Osteoblast (primary cell): ENCODE results near the gene MIEF2. TPM values are rescaled to one million over a fixed set of nuclear protein-coding genes. Genes with fewer than 3 reads are reported as not detected.
A peak's percentile ranks its signal among the peaks of the same experiment; 100 is the strongest.
"Not testable (repeated sequence)": the region's sequence is repeated elsewhere in the genome, so short reads cannot be mapped to it uniquely, and the experiment has no call there.

ENCODE experiments used
- DNase-seq: peaks from one replicate; pipeline ENCODE4 v3.0.0; 2011; ENCODE audit warnings: low spot score, mixed read lengths; ENCODE audit not compliant: insufficient read length; ENCODE audit errors: missing footprints
- H2AFZ ChIP-seq: 2 replicates; pipeline ENCODE4 v1.6.0; 2011; ENCODE audit warnings: mild to moderate bottlenecking, low read length
- H3K27ac ChIP-seq: 2 replicates; pipeline ENCODE4 v1.5.1; 2011; ENCODE audit warnings: mild to moderate bottlenecking, low read depth, low read length, moderate library complexity
- H3K27me3 ChIP-seq: 2 replicates; pipeline ENCODE4 v1.6.0; 2012; ENCODE audit warnings: mild to moderate bottlenecking, control low read depth, inconsistent platforms, low read length, moderate library complexity; ENCODE audit not compliant: insufficient read depth
- H3K36me3 ChIP-seq: 2 replicates; pipeline ENCODE4 v1.5.1; 2011; ENCODE audit warnings: mild to moderate bottlenecking, low read length, control low read depth, moderate library complexity; ENCODE audit not compliant: insufficient read depth
- H3K4me1 ChIP-seq: 2 replicates; pipeline ENCODE4 v1.5.1; 2011; ENCODE audit warnings: mild to moderate bottlenecking, low read length, control low read depth, moderate library complexity; ENCODE audit not compliant: insufficient read depth
- H3K4me2 ChIP-seq: 2 replicates; pipeline ENCODE4 v1.6.0; 2011; ENCODE audit warnings: mild to moderate bottlenecking, low read length; ENCODE audit not compliant: insufficient read depth
- H3K4me3 ChIP-seq: fragments of 200-600 bp; sonication (generic); 3 replicates; pipeline ENCODE4 v1.5.1; 2012; ENCODE audit warnings: mild to moderate bottlenecking, low read length, inconsistent platforms; ENCODE audit not compliant: insufficient read depth
- H3K79me2 ChIP-seq: 2 replicates; pipeline ENCODE4 v1.6.0; 2012; ENCODE audit warnings: mild to moderate bottlenecking, low read length, control low read depth, inconsistent platforms; ENCODE audit not compliant: insufficient read depth
- H3K9me3 ChIP-seq: 2 replicates; pipeline ENCODE4 v1.5.1; 2011; ENCODE audit warnings: low read depth, low read length, control low read depth
- H4K20me1 ChIP-seq: 2 replicates; pipeline ENCODE4 v1.6.0; 2012; ENCODE audit warnings: mild to moderate bottlenecking, low read length, control low read depth; ENCODE audit not compliant: insufficient read depth
- total RNA-seq: library from RNA; depleted of rRNA; stranded (reverse); fragments of >200 nt; gene quantifications from 2 replicates; pipeline ENCODE4 v1.2.3, GENCODE V29; 2012
- TF ChIP-seq, protein P1 (sequence below): IDR thresholded peaks from 2 replicates; pipeline ENCODE4 v1.5.1; 2011; ENCODE audit warnings: mild to moderate bottlenecking, low read depth, low read length, moderate library complexity; ENCODE audit errors: extremely low read depth

The MIEF2 gene
- total RNA-seq, 1 donor, result 14.5 TPM

DNA sequence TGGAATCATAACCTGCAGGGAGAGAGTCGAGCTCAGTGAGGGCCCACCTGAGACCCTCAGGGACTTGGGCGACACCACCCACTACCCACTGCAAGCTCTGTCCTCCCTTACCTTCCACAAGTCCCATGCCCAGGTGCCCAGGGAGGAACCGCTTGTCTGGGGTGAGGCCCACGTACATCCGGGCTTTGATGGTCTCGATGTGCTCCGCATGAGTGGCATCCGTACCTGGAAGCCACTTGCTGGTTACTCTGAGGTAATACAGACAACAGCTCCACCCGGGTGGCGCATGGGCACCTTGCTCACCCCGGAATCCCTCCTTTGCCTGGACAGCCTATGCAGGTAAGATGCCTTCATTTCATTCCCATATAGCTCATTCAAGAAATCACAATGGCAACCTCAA is 24.8 kb downstream of the MIEF2 start:
- no peak for DNase-seq
- Histone ChIP-seq H3K9me3 (no peaks in the 10 kb centered on the region), H3K4me3 (no peak overlapping the region), H3K36me3 (peaks cover 66% of the 10 kb centered on the region), H3K4me1 (no peaks in the 10 kb centered on the region), H3K27me3 (no peaks in the 10 kb centered on the region), H3K4me2 (no peak overlapping the region), H4K20me1 (no peaks in the 10 kb centered on the region), H3K79me2 (no peaks in the 10 kb centered on the region), H2AFZ (no peak overlapping the region), H3K27ac (no peak overlapping the region)
- TF ChIP-seq, protein P1, sequence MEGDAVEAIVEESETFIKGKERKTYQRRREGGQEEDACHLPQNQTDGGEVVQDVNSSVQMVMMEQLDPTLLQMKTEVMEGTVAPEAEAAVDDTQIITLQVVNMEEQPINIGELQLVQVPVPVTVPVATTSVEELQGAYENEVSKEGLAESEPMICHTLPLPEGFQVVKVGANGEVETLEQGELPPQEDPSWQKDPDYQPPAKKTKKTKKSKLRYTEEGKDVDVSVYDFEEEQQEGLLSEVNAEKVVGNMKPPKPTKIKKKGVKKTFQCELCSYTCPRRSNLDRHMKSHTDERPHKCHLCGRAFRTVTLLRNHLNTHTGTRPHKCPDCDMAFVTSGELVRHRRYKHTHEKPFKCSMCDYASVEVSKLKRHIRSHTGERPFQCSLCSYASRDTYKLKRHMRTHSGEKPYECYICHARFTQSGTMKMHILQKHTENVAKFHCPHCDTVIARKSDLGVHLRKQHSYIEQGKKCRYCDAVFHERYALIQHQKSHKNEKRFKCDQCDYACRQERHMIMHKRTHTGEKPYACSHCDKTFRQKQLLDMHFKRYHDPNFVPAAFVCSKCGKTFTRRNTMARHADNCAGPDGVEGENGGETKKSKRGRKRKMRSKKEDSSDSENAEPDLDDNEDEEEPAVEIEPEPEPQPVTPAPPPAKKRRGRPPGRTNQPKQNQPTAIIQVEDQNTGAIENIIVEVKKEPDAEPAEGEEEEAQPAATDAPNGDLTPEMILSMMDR, result no peak

DNA sequence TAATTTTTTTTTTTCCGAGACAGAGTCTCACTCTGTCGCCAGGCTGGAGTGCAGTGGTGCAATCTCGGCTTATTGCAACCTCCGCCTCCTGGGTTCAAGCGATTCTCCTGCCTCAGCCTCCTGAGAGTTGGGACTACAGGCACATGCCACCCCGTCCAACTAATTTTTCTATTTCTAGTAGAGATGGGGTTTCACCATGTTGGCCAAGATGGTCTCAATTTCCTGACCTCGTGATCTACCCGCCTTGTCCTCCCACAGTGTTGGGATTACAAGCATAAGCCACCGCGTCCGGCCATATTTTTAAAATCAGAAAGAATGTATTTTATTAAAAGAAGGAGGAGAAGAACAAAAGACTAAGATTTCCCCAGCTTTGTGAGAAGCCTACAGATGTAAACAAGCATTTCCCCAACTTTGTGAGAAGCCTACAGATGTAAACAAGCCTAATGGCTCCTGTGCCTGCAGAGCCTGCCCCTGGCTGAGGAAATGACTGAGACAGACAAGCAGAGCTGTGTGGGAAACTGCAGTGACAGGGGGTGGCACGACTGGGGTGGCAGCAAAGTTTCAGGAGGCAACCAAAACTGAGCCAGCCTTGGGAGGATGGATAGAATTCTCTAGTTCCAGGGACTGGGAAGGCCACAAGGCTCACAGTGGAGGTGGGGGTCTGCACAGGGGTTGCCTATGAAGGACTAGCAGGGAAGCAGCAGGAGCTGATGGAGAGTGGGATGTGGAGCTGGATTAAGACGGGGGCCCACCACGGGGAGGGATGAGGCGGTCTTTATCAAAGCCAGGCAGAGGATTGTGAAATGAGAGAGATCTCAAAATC is 31.5 kb downstream of the MIEF2 start:
- no peaks in the 10 kb centered on the region for H4K20me1 ChIP-seq
- H3K4me3 ChIP-seq, result no peak overlapping the region
- peaks cover 49% of the 10 kb centered on the region for H3K36me3 ChIP-seq
- peak; percentile 62 for DNase-seq
- no peak overlapping the region for H3K4me2 ChIP-seq
- H3K4me1 ChIP-seq, result no peaks in the 10 kb centered on the region
- H3K27me3 ChIP-seq, result no peaks in the 10 kb centered on the region
- H3K27ac ChIP-seq, result no peak overlapping the region
- no peak overlapping the region for H2AFZ ChIP-seq
- H3K79me2 ChIP-seq, result no peaks in the 10 kb centered on the region
- TF ChIP-seq, protein P1, result no peak
- H3K9me3 ChIP-seq, result no peaks in the 10 kb centered on the region

DNA sequence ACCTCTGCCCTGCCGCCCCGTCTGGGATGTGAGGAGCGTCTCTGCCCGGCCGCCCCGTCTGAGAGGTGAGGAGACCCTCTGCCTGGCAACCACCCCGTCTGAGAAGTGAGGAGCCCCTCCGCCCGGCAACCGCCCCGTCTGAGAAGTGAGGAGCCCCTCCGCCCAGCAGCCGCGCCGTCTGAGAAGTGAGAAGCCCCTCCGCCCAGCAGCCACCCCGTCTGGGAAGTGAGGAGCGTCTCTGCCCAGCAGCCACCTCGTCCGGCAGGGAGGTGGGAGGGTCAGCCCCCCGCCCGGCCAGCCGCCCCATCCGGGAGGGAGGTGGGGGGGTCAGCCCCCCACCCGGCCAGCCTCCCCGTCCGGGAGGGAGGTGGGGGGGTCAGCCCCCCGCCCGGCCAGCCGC is 37.6 kb downstream of the MIEF2 start:
- H3K4me2 ChIP-seq, H2AFZ ChIP-seq, H4K20me1 ChIP-seq, H3K9me3 ChIP-seq, H3K27me3 ChIP-seq, H3K27ac ChIP-seq, H3K4me3 ChIP-seq, H3K4me1 ChIP-seq, H3K79me2 ChIP-seq, DNase-seq: not testable (repeated sequence)
- H3K36me3 ChIP-seq, result peaks cover 53% of the 10 kb centered on the region

DNA sequence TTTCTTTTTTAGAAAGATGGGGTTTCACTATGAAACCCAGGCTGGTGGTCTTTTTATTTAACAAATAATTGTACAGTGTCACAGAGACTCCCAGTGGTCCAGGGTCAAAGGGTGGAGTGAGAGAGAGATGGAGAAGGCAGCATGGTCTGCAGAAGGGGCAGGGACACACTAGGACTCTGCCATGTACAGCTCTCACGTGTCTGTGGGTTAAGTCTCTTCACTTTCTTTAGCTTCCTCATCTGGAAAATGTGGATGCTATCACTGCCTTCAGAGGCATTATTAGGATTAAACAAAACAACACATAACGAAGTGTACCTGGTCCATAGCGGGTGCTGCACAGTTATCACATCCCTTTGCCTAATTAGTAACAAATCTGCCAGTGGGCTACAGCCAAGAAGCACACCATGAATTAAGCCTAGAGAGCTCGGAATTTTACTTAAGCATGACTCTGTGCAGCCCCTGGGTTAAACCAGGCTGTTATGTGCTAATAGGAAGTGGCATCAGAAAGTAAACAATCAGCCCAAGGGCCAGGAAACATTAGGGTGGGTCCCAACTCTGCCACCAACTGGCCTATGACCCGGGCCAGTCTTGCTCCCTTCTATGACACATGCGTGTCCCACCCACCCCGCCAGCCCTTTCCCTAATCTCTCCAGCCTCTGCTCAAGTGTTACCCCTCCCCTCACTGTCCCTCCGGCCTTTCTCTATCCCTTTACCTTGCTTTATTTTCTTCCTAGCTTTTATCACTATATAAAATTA is 40.4 kb downstream of the MIEF2 start:
- Histone ChIP-seq H3K36me3 (peaks cover 61% of the 10 kb centered on the region), H3K4me3 (no peak overlapping the region), H3K27me3 (no peaks in the 10 kb centered on the region), H3K79me2 (no peaks in the 10 kb centered on the region), H3K9me3 (no peaks in the 10 kb centered on the region), H2AFZ (no peak overlapping the region), H4K20me1 (no peaks in the 10 kb centered on the region), H3K4me1 (no peaks in the 10 kb centered on the region), H3K27ac (no peak overlapping the region), H3K4me2 (no peak overlapping the region)
- peak; percentile 82 for DNase-seq
- TF ChIP-seq, protein P1, result no peak

DNA sequence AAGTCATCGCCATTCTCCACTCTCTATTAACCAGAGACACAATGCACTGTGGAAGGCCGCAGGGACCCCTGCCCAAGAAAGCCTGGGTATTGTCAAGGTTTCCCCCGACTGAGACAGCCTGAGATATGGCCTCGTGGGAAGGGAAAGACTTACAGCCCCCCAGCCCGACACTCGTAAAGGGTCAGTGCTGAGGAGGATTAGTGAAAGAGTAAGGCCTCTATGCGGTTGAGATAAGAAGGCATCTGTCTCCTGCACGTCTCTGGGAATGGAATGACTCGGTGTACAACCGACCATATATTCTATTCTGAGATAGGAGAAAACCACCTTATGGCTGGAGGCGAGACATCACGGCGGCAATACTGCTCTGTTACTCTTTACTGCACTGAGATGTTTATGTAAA is 42.7 kb downstream of the MIEF2 start:
- not testable (repeated sequence) for H3K9me3 ChIP-seq, H3K4me2 ChIP-seq, DNase-seq, H3K4me1 ChIP-seq, H4K20me1 ChIP-seq, H3K27ac ChIP-seq, H2AFZ ChIP-seq, H3K27me3 ChIP-seq, H3K79me2 ChIP-seq, H3K4me3 ChIP-seq
- peaks cover 77% of the 10 kb centered on the region for H3K36me3 ChIP-seq
